IPS DF 6.9 (cell line): ENCODE measurements around the gene PRKN.
"Not testable (repeated sequence)": the region's sequence is repeated elsewhere in the genome, so short reads cannot be mapped to it uniquely, and the experiment has no call there.

Experiments
- DNase-seq: peaks from one replicate; pipeline ENCODE4 v3.0.0-alpha.2; 2013; ENCODE audit warnings: low read depth, low spot score
- H3K27ac ChIP-seq: one replicate; pipeline ENCODE4 v1.5.1; 2013; ENCODE audit warnings: low read length, control low read depth
- H3K27me3 ChIP-seq: 2 replicates; pipeline ENCODE4 v1.6.1; 2013; ENCODE audit warnings: mild to moderate bottlenecking, low read length; ENCODE audit not compliant: control insufficient read depth, insufficient read depth
- H3K36me3 ChIP-seq: 2 replicates; pipeline ENCODE4 v1.6.1; 2013; ENCODE audit warnings: low read length; ENCODE audit not compliant: control insufficient read depth, insufficient read depth
- H3K4me1 ChIP-seq: 2 replicates; pipeline ENCODE4 v1.6.1; 2013; ENCODE audit warnings: low read length; ENCODE audit not compliant: control insufficient read depth, insufficient read depth
- H3K4me3 ChIP-seq: 2 replicates; pipeline ENCODE4 v1.5.1; 2013; ENCODE audit warnings: mild to moderate bottlenecking, low read length
- H3K9me3 ChIP-seq: 2 replicates; pipeline ENCODE4 v1.6.1; 2013; ENCODE audit warnings: low read length, inconsistent platforms; ENCODE audit not compliant: control insufficient read depth, insufficient read depth
- WGBS: extraction: QIAGEN DNeasy Blood & Tissue Kit; methylation state at CpG from one replicate; pipeline ENCODE4 v1.1.7; 2013; ENCODE audit warnings: mixed read lengths, missing lambda C conversion rate; ENCODE audit not compliant: insufficient read length, insufficient coverage; 5-methylcytosine and 5-hydroxymethylcytosine counted together

Gene PRKN

DNA sequence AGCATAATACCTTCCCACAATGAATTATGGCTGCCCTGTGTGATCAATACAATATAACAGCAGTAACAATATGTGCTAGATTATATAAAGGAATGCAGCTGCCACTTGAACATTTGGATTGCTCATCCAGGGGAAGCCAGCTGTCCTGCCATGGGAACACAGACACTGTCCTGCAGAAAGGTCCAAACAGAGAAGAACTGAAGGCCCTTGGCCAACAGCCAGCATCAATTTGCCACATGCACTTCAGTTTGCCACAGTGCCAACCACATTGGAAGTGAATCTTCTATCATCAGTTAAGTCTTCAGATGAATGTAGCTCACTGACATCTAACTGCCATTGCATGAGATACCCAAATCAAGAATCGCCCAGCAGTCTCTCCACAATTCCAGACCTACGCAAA is 332.4 kb downstream of the PRKN start:
- WGBS, result no CpG with 5 or more reads among the region's 2 CpGs

GRCh38 chr6:162390961-162391811 is 336.4 kb downstream of the PRKN start:
- not testable (repeated sequence) for H3K27me3 ChIP-seq, H3K9me3 ChIP-seq, H3K4me1 ChIP-seq, DNase-seq, H3K27ac ChIP-seq, H3K36me3 ChIP-seq, H3K4me3 ChIP-seq
- no CpG with 5 or more reads among the region's 25 CpGs for WGBS

More for the DNA sequence above, 332.4 kb downstream of the PRKN start:
- no peaks in the 10 kb centered on the region for H3K4me1 ChIP-seq
- no peak overlapping the region for H3K27ac ChIP-seq
- H3K9me3 ChIP-seq, result no peaks in the 10 kb centered on the region; the same call in 1 of the 2 replicates
- no peaks in the 10 kb centered on the region for H3K27me3 ChIP-seq
- H3K4me3 ChIP-seq, result no peak overlapping the region
- no peaks in the 10 kb centered on the region for H3K36me3 ChIP-seq
- no peak for DNase-seq

GRCh38 chr6:162389343-162390085 is 338.1 kb downstream of the PRKN start:
- H3K36me3 ChIP-seq, result no peaks in the 10 kb centered on the region
- DNase-seq, result no peak
- H3K4me3 ChIP-seq, result no peak overlapping the region
- WGBS, result no CpG with 5 or more reads among the region's 3 CpGs
- no peaks in the 10 kb centered on the region for H3K9me3 ChIP-seq
- no peaks in the 10 kb centered on the region for H3K4me1 ChIP-seq
- no peak overlapping the region for H3K27ac ChIP-seq
- no peaks in the 10 kb centered on the region for H3K27me3 ChIP-seq

DNA sequence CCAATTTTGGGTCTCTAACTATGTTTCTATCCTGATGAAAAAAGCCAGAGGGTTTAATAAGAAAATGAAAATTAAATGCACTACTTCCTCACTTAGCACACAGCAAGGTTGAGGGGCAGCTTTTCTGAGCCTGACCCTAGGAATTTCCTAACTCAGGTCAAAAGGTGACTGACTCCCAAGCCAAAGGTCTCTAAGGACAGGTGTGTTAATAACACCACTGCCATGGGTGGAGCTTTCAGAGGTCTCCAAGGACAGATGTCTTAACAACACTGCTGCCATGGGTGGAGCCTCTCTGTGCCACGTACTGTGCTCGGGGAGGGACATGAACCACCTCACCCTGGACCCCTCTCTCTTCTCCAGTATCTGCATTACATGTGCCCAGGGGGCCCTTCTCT is 339.2 kb downstream of the PRKN start:
- no peaks in the 10 kb centered on the region for H3K9me3 ChIP-seq
- no peaks in the 10 kb centered on the region for H3K36me3 ChIP-seq
- no peak overlapping the region for H3K27ac ChIP-seq
- H3K27me3 ChIP-seq, result no peaks in the 10 kb centered on the region
- DNase-seq, result no peak
- WGBS, result no CpG with 5 or more reads among the region's 2 CpGs
- H3K4me1 ChIP-seq, result no peaks in the 10 kb centered on the region
- no peak overlapping the region for H3K4me3 ChIP-seq

- H3K4me1 ChIP-seq, result no peaks in the 10 kb centered on the region
- no peaks in the 10 kb centered on the region for H3K27me3 ChIP-seq
- H3K4me3 ChIP-seq, result no peak overlapping the region
- H3K27ac ChIP-seq, result no peak overlapping the region
- no peaks in the 10 kb centered on the region for H3K36me3 ChIP-seq
- no CpG with 5 or more reads among the region's 15 CpGs for WGBS
- H3K9me3 ChIP-seq, result no peaks in the 10 kb centered on the region
- no peak for DNase-seq
Observed at GRCh38 chr6:162387718-162388382, 339.7 kb downstream of the PRKN start.

GRCh38 chr6:162385980-162386379 is 341.6 kb downstream of the PRKN start:
- DNase-seq, result no peak
- no peaks in the 10 kb centered on the region for H3K4me1 ChIP-seq
- H3K27ac ChIP-seq, result no peak overlapping the region
- H3K9me3 ChIP-seq, result no peaks in the 10 kb centered on the region
- no peaks in the 10 kb centered on the region for H3K27me3 ChIP-seq
- no peaks in the 10 kb centered on the region for H3K36me3 ChIP-seq
- H3K4me3 ChIP-seq, result no peak overlapping the region
- WGBS, result no CpG with 5 or more reads among the region's 4 CpGs

- WGBS, result no CpG with 5 or more reads among the region's 5 CpGs
- H3K9me3 ChIP-seq, result no peaks in the 10 kb centered on the region
- no peaks in the 10 kb centered on the region for H3K36me3 ChIP-seq
- no peak for DNase-seq
- H3K4me1 ChIP-seq, result no peaks in the 10 kb centered on the region
- no peak overlapping the region for H3K4me3 ChIP-seq
- no peaks in the 10 kb centered on the region; the same call in 1 of the 2 replicates for H3K27me3 ChIP-seq
- no peak overlapping the region for H3K27ac ChIP-seq
Observed at GRCh38 chr6:162379757-162380409, 347.7 kb downstream of the PRKN start.

- Histone ChIP-seq H3K27me3 (no peaks in the 10 kb centered on the region; the same call in 1 of the 2 replicates), H3K4me3 (no peak overlapping the region), H3K9me3 (no peaks in the 10 kb centered on the region), H3K4me1 (no peaks in the 10 kb centered on the region), H3K36me3 (no peaks in the 10 kb centered on the region), H3K27ac (no peak overlapping the region)
- no CpG with 5 or more reads among the region's 7 CpGs for WGBS
- no peak for DNase-seq
Observed at GRCh38 chr6:162377735-162378134, 349.8 kb downstream of the PRKN start.

DNA sequence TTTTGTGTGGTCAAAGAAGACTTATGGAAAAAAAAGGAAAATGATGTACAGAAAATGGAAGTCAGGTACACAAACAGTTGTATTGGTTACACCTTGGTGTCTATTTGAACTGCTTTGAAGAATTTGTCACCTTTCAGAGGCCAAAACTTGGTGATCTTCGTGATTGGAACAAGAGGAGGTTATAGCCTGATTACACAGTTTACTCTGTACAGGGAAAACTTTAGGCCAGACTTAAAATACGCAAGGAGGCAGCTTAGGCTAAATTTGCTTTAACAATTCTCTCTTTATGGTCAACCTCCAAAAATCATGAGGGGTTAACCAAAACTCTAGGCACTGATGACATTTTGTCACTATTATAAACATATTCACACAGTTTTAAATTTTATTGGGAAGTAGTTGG is 353.7 kb downstream of the PRKN start:
- no CpG with 5 or more reads among the region's 2 CpGs for WGBS
- Histone ChIP-seq H3K4me3 (no peak overlapping the region), H3K27ac (no peak overlapping the region), H3K9me3 (no peaks in the 10 kb centered on the region), H3K27me3 (no peaks in the 10 kb centered on the region; the same call in 1 of the 2 replicates), H3K4me1 (no peaks in the 10 kb centered on the region), H3K36me3 (no peaks in the 10 kb centered on the region)
- no peak for DNase-seq

DNA sequence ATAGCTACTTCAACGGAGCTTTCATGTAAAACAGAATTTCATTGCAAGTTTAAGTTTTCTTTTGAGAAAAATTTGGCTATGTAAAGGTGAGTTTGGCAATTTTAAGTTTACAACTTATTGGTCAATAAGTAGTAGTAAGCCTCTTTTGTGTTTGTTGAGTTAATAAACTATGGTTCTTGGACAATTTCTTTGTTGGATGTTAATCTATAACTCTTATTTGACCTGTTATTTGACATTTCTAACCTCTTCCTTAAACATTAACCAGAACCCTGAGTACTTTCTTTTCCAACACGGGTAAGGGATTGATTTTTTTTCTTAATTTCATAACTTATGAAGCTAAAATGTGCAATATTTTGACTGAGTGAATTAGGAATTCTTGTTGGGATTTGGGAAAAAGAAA is 354.4 kb downstream of the PRKN start:
- no peak for DNase-seq
- Histone ChIP-seq H3K27ac (no peak overlapping the region), H3K36me3 (no peaks in the 10 kb centered on the region), H3K4me3 (no peak overlapping the region), H3K27me3 (no peaks in the 10 kb centered on the region; the same call in 1 of the 2 replicates), H3K4me1 (no peaks in the 10 kb centered on the region), H3K9me3 (no peaks in the 10 kb centered on the region)
- WGBS, result 100% methylated on average over 1 of the region's 2 CpGs
